GM19043 (cell line): Measurements from ENCODE around the gene UFSP1.

Experiments
- ATAC-seq: cut with Tn5 transposase; IDR thresholded peaks from one replicate; pipeline ENCODE4 v1.9.1; 2021; ENCODE audit warnings: low read depth; ENCODE audit not compliant: unreplicated experiment

Gene UFSP1

GRCh38 chr7:100882785-100883526, 6.6 kb downstream of the UFSP1 start:
- no peak for ATAC-seq

GRCh38 chr7:100882201-100882600, 7.3 kb downstream of the UFSP1 start:
- no peak for ATAC-seq

- ATAC-seq, result no peak
These were observed 8.4 kb downstream of the UFSP1 start for GRCh38 chr7:100881136-100881535.

GRCh38 chr7:100880645-100881044, 8.9 kb downstream of the UFSP1 start:
- ATAC-seq, result no peak

GRCh38 chr7:100879685-100880261, 9.7 kb downstream of the UFSP1 start:
- no peak for ATAC-seq

GRCh38 chr7:100878685-100879084, 10.8 kb downstream of the UFSP1 start:
- ATAC-seq, result no peak

GRCh38 chr7:100878013-100878412, 11.5 kb downstream of the UFSP1 start:
- ATAC-seq, result no peak

GRCh38 chr7:100875356-100875751, 14.2 kb downstream of the UFSP1 start:
- ATAC-seq, result no peak

- ATAC-seq, result peak; percentile 94
These were observed 14.7 kb downstream of the UFSP1 start, which contains the start of gene SRRT for GRCh38 chr7:100874577-100875355. Gene SRRT, plus strand, starts transcription at chr7:100875103. Its CDS starts 488 bp downstream, at chr7:100875591.

- ATAC-seq, result no peak
These were observed 15.3 kb downstream of the UFSP1 start for GRCh38 chr7:100874300-100874576.

- no peak for ATAC-seq
These were observed 15.8 kb downstream of the UFSP1 start for GRCh38 chr7:100873599-100874299.

- ATAC-seq, result no peak
These were observed 21.6 kb downstream of the UFSP1 start for GRCh38 chr7:100867776-100868485.

- ATAC-seq, result no peak
These were observed 22.3 kb downstream of the UFSP1 start, which contains the start of gene TRIP6 for GRCh38 chr7:100867040-100867775. Gene TRIP6, plus strand, starts transcription at chr7:100867387. Its CDS starts 111 bp downstream, at chr7:100867498.

GRCh38 chr7:100866729-100867039, 22.8 kb downstream of the UFSP1 start:
- ATAC-seq, result no peak

GRCh38 chr7:100865938-100866728, 23.4 kb downstream of the UFSP1 start:
- ATAC-seq, result no peak

GRCh38 chr7:100865372-100865911, 24.1 kb downstream of the UFSP1 start:
- ATAC-seq, result no peak

GRCh38 chr7:100864263-100864845, 25.2 kb downstream of the UFSP1 start:
- ATAC-seq, result no peak

- no peak for ATAC-seq
These were observed 26.0 kb downstream of the UFSP1 start for GRCh38 chr7:100863406-100863950.
